GM15510 (cell line): ENCODE data around the gene AAGAB.

Experiments used
- POLR2A ChIP-seq: IDR thresholded peaks from 3 replicates; pipeline ENCODE4 v1.6.1; 2011; ENCODE audit warnings: borderline replicate concordance; ENCODE audit not compliant: insufficient read length; ENCODE audit errors: extremely low read depth

Gene AAGAB

DNA sequence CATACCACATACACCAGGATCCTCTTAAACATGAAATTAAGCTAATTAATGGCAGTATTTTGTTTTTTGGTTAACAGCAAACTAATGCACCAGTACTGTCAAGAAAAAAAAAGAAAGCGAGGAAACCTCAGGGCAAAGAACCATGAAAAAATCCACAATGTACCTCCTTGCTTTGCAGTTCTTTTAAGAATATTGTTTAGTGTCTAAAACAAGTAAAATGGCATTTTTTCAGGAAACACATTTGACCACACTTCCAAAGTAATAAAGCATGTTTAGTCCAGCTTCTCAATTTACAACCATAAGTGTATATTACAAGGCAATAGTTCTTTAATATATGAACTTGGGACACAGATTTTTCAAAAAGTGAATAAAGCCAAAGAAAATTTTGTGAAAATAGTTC is 26.6 kb downstream of the AAGAB start:
- TF ChIP-seq POLR2A = no peak

DNA sequence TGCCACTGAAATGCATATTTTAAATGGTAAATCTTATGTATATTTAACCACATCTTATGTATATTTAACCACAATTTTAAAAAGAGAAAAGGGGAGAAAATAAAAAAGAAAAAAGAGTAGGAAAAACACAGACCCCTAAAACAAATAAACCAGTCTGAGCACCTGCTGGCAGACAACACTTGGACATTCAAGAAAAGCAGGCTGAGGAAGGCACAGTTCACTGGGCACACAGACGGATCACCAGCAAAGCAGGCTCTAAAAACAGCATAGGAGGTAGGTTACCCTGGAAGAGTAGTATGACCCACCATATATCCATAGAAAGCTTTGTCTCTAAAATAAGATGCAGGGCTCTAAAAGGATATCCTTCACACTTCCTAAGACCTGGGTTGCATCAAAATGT is 27.0 kb downstream of the AAGAB start:
- no peak for TF ChIP-seq POLR2A

DNA sequence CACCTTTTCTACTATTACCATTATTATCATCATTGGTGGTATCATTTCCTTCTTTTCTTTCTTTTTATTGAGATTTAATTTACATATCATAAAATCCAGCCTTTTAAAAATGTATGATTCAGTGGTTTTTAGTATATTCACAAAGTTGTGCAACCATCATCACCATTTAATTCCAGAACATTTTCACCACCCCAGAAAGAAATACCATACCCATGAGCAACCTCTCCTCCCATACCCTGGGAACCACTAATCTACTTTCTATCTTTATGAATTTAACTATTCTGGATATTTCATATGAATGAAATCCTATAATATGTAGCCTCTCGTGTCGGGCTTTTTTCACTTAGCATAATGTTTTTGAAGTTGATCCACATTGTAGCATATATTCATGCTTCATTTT is 29.1 kb downstream of the AAGAB start:
- no peak for TF ChIP-seq POLR2A

DNA sequence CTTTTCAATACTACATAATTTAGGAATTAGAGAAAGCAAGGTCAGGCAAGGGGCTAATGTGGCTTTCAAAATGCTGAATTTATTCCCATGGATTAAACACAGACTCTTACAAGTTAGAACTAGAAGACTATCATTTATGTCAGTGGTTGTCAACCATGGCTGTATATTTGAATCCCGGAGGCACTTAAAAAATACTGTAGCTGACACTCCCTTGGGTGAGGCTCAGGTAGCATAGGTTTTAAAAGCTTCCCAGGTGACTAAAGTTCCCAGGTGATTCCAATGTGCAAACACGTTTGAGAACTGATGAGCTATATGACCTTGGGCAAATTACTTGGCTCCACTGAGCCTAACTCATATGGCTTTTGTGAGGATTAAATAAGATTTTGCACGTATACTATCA is 29.6 kb downstream of the AAGAB start:
- TF ChIP-seq POLR2A = no peak

DNA sequence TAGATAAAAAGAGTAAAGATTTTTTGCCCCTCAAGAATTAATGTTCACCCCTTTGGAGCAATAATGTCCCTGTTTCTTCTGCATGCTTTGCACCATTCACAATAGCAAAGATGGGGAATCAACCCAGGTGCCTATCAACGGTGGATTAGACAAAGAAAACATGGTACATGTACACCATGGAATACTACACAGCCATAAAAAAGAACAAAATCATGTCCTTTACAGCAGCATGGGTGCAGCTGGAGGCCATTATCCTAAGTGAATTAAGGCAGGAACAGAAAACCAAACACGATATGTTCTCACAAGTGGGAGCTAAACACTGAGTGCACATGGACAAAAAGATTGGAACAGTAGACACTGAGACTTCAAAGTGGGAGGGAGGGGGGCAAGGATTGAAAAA is 35.2 kb downstream of the AAGAB start:
- TF ChIP-seq POLR2A = no peak

DNA sequence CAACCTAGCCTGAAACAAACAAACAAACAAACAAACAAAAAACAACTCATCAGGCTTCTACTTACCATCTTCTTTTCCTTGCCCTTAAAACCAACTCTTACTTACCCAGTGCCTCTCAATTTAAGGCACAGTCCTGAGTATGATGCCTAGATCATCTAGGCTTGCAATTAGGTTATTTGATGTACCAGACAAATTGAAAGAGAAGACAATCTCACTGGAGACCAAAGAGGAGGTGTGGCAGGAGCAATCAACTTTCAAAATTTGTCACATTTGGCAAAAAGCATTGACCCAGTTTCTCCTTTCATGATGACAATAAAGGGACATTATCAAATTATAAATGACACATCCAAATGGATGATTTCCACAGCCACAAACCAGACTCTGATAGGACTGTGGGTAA is 36.0 kb downstream of the AAGAB start:
- TF ChIP-seq POLR2A = no peak

DNA sequence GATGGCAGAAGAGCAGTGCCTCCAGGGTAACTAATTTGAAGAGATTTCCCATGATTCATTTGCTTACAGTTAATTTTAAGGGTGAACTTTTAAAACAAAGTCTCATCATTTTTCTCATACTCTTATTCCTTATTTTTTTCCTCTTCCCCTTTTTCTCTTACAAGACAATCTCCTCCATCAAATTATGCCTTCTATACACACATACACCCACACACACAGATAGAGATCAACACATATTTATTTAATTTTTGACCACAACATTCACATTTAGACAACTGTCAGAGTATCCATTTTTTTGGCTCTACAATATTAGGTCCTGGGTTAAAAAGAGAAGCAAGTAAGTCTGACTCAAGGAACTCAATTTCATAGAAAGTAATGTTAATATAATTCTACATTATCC is 37.6 kb downstream of the AAGAB start:
- no peak for TF ChIP-seq POLR2A

DNA sequence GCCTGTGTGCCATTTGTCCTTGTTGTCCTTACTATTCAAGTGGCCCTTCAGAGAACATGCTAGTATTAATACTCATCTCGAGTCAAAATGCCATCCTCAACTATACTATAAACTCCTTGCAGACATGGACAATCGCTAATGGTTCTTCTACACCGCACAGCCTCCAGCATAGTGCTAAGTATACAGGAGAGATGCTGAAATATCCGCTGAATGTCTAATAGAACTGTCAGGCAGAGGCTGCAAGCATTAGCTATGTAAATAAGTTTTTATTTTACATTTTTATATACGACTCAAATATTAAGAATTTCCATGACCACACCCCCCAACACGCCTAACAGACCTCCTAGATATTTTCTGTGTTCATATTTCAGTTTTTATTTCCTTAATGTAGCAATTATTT is 39.4 kb downstream of the AAGAB start:
- no peak for TF ChIP-seq POLR2A

DNA sequence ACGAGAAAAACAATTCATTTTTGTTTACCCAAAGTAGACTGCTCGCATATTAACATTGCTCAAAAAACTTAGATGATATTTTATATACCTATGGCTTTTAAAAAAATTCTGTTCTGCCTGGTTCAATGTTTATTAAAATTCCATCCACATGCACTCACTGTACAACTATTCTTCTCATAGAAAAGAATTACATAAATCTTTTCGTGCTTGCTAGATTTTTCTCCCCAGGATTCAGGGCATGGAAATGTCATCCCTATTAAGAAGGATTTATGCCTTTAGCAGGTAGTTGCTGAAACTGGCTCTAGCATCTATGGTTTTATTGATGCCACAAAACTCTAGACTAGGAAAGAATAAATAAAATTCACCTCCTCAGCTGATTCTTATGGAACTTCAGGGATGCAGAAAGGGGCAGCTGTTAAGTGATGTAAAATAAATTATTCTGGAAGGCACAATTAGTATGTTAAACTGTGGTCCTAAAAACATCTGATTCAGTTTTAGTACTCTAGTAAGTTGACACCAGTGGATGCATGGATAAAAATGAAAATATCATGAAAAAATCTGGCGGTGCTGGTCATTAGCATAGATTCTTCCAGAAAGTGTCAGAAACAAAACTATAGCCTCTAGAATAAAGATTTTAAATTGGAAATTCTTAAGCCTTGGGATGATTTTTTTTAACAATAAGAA is 41.6 kb downstream of the AAGAB start:
- no peak for TF ChIP-seq POLR2A

DNA sequence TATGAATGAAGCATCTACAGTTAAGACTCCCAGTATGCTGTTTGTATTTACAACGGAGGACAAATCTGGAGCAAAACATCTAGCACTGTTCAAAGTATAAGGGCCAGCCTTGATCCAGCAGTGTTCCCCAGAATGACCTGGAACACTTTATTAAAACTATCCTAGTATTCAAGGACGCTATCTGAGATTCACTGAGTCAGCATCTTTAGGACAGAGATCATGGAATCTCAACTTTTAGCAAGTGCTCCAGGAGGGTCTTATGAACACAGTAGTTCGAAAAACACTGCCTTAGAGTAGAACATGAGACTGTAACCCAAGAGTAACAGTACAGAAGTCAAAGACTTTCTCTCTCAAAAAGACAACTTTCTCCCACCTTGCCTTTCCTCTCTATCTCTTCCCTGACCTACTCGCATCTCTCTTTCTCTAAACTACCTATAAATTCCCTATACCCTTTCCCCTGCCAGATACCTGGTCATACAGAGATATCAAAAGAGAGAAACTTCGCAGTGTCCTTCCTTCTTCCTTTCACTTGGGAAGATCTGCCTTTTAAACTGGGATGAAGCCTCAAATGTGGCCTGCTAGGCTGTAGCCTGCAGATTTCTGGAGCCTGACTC is 43.8 kb downstream of the AAGAB start:
- TF ChIP-seq POLR2A = no peak

DNA sequence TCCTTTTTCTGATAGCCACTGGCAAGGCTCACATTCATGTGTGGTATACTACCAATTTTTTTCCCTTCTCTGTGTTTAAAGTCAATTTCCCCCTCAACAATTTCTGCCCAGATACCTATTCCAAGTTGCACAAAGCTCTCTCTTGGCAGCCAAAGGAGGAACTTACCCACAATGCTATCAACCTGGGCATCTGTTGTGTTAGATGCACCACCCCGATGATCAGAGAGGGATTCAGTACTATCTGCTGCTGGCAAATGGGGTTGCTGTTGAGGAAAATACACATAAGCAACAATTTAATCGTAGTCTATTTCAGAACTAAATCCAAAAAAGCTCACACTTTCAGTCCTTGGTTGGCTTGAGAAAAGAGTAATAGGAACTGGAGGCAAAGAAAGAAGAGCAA is 46.1 kb downstream of the AAGAB start:
- TF ChIP-seq POLR2A = no peak

DNA sequence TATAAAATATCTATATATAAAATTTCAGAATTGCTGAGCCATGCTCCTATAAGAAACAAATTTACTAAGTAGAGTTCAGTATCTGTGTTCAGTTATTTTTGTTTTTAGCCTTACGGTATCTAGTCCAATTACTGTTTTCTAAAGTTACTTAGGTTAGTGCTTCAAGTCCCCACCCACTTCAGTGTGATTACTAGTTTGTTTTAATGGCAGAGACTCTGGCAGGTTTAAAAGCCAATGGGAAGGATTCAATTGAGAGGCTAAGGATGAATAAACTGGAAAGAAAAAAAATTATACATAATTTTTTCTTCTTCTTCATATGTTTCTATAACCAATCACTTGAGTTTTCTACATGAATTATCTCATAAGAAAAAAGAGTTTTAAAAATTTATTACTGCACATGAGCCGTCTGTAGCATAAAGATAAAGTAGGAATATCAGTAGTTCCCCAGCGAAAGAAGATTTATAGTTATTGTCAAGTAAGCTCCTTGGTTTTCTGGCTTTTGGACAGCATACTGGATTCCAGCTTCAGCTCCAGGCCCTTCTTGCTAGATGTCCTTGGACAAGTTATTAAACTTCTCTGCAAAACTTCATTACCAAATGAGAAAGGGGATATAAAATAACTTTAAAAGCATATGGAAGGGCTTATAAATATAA is 46.8 kb downstream of the AAGAB start:
- no peak for TF ChIP-seq POLR2A

DNA sequence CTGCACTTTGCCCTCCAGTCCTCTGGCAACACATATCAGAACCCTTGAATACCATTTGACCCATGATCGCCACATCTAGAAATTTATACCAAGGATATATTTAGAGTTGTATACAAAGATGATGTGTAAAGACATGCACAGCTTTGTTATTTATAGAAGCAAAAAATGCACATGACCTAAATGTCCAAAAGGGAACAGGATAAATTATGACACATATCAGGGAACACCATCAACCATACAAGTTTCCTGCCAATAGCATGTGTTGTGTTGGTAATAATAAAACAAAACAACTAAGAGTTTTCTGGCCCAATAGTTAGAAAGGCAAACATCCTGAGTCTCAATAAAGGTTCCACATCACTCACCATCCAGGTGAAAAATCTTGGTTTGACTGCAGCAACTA is 51.5 kb downstream of the AAGAB start:
- no peak for TF ChIP-seq POLR2A

DNA sequence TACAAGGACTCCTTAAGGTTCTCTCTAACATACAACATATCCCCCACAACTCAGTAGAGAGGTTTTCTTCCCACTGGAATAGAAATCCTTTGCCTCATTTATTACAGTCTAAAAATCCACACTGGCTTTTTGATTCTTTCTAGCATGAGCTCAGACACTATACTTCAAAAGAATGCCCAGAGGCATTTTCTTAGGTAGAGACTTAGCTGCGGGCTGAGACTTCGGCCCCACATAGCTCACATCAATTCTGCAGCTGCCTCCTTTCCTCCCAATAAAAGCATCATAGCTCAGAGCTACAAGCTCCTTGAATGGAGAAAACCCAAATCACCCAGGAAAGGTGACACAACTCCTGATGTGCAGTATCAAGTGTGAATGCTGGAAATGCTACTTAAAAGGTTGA is 52.4 kb downstream of the AAGAB start:
- no peak for TF ChIP-seq POLR2A

DNA sequence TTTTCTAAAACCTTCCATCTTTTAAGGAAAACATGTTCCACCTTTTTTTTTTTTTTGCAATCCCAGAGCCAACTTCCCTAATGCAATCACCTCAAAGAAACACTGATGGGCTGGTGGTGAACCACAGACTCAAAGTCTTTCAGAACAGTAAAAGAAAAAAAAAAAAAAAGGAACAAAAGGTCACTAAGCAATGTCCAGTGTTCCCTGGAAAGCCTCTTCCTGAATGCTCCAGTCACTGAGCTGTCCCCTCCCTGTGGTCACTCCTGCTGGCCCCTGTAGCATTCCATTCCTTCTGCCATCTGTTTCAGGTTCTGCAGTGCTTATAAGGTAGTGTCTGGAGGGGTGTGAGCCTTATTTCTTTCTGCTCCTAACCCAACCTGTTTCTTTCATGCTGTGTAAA is 53.3 kb downstream of the AAGAB start:
- no peak for TF ChIP-seq POLR2A

DNA sequence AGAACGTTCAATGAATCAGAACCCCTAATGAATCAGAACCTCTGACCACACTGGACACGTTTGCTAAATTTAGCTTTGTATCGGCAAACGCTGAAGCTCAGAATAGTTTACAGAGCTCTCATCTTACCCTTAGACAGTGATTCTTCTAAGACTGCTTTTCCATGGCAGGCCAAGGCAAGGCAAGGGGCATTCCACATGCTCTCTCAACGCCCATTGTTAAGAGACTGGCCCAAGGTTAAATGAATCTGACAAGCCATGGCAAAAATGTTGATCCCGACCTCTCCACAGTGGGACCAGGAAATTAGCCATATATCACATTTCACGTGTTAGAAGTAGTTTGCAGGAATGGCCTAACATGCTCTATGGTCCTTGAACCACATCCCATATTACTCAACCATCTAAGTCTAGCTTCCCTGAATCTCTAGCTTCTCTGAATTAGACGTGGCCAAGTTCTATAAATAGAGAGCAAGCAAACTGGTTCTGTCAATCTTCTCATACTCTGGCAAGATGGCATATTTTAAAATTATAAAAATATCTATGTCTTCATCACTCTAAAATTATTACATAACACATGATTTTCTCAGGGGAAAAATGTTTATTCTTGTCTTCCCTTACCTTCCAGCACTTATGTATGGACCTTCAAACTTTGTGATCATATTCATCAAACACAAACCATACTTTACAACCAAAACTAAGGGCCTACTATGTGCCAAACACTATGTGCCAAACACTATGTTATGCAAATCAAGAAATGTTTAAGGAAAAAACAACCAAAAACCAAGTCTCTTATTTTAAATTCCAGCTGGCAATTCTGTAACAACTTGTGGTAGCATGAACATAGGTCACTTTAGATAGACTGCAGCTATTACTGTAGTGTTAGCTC is 54.3 kb downstream of the AAGAB start:
- no peak for TF ChIP-seq POLR2A

DNA sequence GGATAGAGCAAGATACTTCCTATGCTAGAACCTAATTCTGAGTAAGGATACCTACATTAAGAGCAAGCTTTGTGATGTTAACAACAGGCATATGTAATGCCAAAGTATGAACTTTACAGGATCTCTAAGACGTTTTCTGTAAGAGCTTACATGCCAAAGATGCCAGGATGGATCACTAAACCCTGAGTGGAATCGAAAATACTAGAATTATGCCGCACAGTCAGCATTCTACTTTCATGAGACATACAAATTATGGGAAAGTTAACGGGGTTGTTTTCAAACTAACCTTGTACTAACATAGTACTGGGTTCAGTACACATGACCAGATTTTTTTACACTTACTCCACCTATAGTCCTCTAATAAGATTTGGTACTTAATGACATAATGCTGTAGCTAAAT is 55.1 kb downstream of the AAGAB start:
- no peak for TF ChIP-seq POLR2A
